NCI-H69 (cell line): Measurements from ENCODE around the gene MBOAT2.
"Not testable (repeated sequence)": the region's sequence is repeated elsewhere in the genome, so short reads cannot be mapped to it uniquely, and the experiment has no call there.

Source experiments
- DNase-seq: peaks from one replicate; lab custom pipeline; 2025; lab: John Stamatoyannopoulos, UW

The MBOAT2 gene, protein sequence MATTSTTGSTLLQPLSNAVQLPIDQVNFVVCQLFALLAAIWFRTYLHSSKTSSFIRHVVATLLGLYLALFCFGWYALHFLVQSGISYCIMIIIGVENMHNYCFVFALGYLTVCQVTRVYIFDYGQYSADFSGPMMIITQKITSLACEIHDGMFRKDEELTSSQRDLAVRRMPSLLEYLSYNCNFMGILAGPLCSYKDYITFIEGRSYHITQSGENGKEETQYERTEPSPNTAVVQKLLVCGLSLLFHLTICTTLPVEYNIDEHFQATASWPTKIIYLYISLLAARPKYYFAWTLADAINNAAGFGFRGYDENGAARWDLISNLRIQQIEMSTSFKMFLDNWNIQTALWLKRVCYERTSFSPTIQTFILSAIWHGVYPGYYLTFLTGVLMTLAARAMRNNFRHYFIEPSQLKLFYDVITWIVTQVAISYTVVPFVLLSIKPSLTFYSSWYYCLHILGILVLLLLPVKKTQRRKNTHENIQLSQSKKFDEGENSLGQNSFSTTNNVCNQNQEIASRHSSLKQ

DNA sequence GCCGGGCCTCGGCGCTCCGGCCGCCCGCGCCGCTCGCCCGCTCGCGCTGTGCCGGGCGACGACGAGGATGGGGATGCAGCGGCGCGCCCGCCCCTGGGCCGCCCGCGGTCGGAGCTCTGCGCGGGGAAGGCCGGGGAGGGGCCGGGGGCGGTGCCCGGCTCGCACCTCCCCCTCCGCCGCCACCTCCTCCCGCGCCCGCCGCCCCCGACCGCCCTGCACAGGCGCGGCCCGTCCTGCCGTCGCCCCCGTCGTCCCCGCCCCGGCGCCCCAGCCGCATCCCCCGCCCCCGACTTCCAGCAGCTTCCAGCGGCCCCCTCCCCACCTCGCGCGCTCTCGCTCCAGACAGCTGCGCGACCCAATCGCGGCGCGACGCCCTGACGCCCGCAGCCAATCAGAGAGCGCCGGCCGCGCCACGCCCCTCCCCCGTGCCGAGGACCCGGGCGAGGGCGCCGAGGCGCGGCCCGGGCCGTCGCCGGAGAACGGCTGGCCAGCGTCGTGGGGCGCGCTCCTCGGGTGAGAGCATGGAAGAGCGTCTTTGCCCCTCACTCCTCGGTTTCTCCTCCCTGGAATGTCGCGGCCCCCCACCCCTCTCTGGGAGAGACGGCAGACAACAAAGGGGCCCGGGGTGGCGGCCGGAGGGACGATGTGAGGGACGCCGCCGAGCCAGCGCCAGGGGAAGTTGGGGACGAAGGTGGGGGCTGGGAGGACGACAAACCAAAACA is at the start of gene MBOAT2:
MBOAT2 (minus strand) TSS at position 69 of the 722 bp plus-strand sequence. CDS start 70 bp downstream, outside the sequence.
- DNase-seq = peak; percentile 95

DNA sequence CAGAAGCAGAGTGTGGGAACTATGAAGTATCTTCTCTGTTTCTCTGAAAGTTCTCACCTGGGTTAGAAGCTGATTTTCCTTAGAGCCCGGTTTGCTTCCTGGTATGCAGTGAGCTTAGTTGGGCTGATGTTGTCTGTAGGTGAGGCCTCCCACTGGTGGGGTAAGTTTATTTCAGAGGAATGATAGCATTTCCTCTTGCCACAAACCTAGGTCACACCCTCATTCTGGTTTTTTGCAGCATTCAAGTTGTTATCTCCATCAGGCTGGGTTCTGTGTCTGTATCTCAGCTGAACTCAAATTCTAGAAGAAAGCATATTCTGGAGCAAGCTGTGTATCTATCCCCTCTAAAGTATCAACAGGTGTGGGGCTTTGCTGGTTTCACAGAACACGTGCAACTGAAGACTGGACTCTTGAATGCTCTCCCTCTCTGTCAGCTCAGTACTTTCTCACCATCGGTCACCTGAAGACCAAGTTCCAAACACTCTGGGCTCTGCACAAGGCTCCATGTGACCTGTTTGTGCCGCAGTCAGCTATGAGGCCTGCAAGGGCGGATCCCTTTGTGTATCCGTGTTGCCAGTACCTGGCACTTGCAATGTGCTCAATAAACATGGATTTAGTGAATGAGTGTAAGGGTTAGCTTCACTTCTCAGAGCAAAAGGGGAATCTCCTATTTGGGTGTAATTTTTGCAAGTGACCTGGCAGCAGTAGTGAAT is 49.5 kb upstream of the MBOAT2 start:
- no peak for DNase-seq

DNA sequence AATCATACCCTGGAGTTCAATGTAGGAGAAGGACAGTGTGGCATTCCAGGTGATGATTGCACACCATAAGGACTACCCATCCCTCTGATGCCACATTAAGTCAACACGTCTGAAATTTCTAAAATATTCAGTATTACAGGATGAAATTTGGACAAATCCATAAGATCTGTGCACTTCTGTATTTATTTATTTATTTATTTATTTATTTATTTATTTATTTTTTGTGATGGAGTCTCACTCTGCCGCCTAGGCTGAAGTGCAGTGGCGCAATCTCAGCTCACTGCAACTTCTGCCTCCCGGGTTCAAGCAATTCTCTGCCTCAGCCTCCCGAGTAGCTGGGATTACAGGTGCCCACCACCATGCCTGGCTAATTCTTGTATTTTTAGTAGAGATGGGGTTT is 48.0 kb upstream of the MBOAT2 start:
- not testable (repeated sequence) for DNase-seq

DNA sequence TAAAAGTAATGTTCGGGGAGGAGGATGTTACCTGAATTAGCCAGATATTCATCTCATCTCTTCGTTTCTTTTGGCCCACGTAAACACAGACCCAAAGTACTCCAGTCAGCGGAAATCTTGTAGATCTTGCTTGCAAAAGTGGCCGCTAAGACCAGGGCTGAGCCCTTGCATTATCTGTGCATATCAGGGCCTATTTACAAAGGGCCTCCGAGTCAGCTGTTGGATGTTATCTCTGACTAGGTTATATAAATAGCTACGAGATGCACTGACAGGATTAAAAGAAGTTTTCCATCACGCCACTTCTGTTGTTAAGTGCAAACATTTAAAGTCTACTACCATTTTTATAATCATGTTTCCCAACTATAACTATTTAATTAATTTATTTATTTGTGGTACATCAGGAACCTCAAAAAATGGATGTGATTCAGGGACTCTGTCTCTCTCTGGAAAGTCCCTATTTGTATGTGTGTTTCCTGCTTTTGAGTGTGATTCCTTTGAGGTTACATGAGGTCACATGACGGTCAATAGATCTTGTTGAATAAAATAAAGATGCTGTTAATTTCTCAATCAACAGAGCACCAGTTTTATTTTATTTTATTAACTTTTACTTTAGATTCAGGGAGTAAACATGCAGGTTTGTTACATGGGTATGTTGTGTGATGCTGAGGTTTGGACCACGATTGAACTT is 46.8 kb upstream of the MBOAT2 start:
- no peak for DNase-seq

DNA sequence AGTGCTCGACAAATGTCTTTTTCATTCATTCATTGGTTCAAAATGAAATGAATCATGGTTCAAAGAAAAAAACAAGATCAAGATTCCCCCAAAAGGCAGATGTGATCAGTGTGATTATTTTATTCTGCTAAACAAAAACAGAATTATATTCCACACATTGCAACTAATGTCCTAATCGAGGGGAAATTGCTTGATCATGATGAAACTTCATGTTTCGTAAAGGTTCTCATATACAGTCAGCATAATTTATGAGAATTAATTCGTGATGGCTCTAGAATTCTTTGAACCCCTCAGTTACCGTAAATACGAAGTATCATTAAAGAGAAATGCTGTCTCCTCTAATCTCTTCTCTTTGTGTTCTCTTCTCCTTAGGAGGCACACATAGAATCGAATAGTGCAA is 42.1 kb upstream of the MBOAT2 start:
- no peak for DNase-seq

DNA sequence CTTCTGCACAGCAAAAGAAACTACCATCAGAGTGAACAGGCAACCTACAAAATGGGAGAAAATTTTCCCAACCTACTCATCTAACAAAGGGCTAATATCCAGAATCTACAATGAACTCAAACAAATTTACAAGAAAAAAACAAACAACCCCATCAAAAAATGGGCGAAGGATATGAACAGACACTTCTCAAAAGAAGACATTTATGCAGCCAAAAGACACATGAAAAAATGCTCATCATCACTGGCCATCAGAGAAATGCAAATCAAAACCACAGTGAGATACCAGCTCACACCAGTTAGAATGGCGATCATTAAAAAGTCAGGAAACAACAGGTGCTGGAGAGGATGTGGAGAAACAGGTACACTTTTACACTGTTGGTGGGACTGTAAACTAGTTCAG is 40.0 kb upstream of the MBOAT2 start:
- DNase-seq = not testable (repeated sequence)

DNA sequence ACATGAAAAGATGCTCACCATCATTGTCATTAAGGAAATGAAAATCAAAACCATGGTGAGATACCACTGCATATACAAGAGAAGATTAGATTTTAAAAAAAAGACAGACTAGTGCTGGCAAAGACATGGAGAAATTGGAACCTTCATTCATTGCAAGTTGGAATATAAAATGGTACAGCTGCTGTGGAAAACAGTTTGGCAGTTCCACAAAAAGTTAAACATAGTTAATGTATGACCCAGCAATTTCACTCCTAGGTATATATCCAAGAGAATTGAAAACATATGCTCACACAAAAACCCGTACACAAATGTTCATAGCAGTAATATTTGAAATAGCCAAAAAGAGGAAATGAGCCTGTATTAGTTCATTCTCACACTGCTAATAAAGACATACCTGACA is 33.7 kb upstream of the MBOAT2 start:
- no peak for DNase-seq

DNA sequence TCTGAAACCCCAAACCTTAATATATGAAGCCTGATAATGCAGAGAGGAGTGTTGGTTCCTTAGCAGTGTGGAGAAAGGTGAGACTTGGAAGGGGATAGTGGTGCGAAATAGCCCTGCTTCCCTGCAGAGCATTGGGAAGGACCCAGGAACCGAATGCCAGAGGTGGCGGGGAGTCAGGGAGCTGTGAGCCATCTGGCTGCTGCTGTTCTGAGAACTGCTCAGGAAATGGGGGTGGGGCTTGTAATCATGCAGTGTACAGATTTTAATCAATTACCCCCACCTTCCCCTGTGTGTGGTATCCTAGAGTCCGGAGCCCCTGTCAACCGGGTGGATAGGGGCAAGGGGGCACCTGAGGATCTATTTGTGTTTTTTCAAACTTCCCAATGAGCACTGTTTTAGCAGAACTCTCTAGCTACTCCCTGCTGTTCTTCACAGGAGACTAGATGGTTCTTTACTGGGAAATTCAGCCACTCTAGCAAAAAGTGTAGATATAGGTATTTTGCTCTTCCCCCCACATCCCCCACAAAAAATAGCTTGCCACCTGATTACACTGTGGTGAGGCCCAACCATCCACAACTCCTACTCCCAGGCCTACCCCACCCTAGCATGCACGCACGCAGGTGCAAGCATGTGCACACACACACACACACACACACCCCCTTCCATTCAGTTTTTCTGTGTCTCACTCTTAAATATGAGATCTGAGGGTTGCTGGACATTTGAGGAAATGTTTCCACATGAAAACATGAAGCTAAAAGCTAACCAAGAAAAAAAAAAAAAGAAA is 30.1 kb upstream of the MBOAT2 start:
- peak; percentile 85 for DNase-seq

DNA sequence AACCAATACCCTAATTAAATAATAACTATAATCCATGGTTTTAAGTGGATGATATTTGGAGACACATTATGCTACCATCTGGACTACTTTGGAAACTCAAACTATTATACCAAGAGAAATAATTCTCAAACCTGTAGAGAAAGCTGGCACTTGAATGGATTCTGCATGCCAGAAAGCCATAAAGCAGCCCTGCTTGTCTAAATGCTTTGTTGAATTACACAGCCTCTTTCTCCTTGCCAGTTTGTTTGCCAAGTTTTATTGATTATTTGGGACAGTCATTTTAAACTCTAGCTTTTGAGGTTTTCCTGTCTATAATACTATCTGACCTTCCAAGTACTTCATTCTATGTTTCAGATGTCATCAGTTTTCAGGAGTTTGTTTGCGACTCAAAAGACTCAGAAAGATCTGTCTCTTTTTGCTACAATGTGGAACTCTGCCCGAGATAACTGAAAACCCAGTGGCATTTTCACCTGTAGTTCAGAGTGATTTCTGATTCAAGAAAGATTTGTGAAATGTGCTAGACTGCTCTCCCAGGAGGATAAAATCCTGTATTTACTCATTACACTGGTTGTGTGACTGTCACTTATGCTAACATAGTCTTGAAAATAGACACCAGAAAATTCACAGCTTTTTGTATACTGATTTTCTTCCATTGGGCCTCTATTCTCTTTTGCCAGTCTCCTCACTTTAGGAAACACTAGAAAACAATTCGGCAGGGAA is 29.2 kb upstream of the MBOAT2 start:
- DNase-seq = peak; percentile 63

DNA sequence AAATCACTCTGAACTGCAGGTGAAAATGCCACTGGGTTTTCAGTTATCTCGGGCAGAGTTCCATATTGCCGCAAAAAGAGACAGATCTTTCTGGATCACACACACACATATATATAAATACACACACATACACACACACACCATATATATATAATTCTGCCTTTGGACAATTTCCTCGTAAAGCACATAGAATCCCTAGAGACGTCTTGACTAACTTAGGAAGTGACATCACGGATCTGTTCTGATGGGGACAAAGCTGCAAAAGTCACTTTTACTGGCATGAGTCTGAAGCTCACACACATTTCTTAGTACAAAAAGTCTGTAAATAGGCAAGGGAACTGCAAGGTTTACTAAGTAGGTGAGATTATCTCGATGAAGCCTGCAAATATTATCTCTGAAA is 28.6 kb upstream of the MBOAT2 start:
- DNase-seq = peak; percentile 57

DNA sequence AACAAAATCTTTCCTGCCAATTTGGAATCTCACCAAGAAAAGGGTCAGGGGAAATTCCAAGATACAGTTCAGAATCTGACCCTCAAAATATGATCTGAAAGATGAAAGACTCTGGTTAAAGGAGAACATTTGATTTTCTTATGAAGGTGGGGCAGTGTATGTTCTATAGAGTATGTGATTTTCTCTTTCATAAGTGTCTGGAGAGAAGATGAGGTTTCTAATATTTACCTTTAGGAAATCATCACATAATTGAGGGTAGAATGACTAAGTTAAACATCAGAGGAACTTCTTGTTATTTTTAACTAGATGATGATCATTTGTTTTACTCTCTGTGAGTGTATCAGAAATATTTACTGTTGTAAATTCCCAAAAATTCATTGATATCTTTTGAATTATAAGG is 27.8 kb upstream of the MBOAT2 start:
- DNase-seq = peak; percentile 42

DNA sequence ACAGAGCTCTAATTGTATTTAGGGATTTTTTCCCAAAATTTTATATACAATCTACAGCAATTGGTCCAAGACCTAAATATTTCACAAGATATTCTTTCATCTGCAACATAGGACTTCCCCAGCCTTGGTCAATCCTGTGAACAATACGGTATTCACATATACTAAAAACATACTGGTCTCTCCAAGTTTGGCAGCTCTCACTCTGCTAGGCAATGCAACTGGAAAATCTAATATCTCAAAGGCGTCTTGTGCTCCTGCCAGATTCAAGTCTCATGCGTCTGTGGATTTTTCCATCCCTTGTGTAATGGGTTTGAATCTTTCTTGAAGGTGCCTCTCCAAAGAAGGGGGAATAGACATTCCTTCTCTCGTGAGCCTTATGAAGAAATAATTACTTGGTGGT is 27.4 kb upstream of the MBOAT2 start:
- DNase-seq = peak; percentile 42

DNA sequence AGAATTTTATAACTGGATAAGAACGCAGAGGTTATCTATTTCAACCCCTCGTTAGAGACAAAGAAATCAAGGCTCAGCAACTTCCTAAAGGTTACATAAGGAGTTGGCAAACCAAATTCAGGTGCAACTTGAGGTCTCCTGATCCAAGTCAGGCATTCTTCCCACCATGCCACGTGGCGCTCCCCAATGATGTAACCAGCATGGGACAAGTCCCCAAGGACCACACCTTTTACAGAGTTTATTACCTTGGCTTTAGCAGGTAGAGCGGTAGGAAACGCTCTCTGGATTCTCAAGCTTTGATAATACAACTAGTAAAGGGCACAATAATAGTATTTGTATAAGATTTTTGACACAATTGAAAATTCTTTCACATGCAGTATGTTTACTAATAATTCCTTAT is 26.7 kb upstream of the MBOAT2 start:
- DNase-seq = peak; percentile 85

DNA sequence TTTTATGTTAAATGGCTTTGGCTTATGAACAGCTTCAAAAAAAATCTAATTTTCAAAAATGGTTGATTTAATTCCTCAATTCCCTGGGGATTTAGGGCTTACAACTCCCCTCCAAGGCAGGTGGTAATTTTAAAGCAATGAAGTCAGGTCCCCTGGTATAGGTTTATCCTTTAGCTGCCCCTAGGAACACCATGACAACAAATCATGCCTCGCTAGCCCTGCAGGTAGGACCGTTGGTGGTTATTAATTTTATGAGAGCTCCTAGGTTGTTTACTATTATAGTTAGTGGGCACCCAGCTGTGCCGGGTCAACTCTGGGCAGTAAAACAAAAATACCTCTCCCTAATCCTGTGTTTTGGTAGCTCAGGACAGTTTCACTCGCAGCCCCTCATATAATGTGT is 26.2 kb upstream of the MBOAT2 start:
- peak; percentile 92 for DNase-seq

DNA sequence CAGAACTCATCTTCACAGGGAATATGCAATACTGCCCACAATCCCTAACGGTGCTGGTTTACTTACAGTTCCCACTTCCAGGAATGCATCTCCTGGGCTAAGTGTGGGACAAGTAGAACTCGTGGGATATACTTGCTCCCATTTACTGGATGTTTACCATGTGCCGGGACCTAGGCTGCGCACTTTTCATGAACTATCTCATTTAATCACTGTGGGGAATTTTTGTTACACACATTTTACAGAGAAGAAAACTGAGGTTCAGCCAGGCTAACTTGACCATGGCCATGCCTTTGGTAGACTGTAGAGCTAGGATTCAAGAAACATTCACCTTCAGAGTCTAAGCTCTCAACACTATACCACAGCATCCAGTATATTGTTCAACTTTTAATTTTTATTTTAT is 24.4 kb upstream of the MBOAT2 start:
- DNase-seq = no peak

DNA sequence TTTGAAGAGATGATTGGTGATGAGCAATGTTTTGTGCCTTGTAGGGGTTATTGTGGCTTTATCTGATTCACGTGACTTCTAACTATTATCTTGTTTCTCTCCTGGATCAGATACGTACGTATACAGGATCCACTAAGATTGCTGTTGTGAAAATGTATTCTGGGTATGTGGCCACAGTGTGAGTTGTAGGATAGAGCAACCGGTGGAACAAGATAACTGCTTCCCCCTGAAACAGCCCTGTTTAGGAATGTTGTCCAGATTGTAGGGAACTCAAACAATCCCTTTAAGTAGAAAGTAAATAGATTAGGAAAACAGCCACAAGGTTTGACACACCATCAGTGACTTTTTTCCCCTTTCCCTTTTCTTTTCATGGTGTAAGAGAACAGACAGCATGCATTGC is 22.3 kb upstream of the MBOAT2 start:
- DNase-seq = no peak

DNA sequence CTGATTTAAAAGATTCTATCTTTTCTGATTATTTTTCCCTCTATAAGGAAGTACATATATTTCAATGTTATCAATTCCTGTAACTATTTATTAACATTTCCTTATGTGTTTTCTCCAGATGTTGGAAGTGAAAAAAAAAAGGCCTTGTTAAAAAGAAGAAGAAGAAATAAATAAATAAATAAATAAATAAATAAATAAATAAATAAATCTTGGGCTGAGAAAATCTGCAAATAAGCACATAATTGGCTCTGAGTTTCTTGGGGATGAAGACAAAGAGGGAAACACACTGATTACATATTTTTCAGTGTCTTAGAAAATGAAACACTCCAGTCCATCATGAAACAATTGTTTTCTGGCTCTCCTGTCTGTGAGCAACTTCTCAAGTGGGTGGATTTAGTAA is 21.1 kb upstream of the MBOAT2 start:
- no peak for DNase-seq

DNA sequence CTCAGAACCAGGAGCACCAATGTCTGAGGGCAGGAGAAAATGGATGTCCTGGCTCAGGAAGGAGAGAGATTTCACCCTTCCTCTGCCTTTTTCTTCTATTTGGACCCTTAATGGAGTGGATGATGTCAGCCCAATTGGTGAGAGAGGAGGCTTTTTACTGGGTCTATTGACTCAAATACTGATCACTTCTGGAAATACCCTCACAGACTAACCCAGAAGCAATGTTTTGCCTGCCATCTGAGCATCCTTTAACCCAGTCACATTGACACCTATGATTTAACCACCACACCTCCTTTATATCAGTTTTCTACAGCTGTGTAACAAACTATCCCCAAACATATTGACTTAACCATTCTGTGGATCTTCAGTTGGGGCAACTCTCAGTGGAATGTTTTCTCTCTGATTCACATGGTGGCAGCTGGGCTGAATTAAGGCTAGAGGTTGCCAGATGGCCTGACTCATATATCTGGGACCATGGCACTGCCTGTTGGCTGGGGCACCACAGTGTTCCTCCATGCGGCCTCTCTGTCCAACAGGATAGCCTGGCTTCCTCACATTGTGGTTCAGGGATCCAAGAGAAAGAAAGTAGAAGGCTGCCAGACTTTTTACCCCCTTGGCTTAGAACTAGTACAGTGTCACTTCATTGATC is 18.2 kb upstream of the MBOAT2 start:
- no peak for DNase-seq

DNA sequence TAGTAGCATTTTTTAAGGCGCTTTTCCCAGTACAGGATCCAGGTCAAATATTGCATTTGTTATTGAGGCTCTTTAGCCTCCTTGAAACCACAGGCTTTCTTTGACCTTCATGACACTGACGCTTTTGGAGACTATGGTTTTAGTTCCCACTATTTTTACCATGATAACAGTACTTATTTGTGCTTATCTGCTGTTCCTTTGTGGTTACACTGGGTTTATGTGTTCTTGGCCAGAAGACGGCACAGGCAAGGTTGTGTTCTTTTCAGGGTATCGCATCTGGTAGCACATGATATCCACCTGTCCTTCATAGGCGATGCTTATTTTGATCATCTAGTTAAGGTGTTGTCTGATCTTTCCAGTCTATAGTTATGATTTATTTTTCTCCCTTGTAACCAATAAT is 16.8 kb upstream of the MBOAT2 start:
- DNase-seq = no peak

DNA sequence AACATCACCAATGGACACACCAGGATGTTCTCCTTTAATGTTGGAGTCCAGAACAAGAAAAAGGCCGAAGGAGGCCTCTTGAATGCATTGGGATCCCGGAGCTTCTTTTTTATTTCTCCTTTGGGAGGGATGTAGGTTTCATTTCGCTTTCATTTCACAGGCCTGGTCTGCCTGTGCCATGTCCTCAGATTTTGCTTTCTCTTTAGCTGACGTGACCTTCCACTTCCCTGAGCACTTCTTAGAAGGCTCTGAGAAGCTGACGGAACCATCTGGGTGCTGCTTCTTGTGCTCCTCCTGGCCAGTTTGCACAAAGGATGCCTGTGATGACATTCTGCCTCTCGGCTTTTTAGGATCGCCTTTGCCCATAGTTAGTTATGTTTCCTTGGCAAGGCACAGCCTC is 15.1 kb upstream of the MBOAT2 start:
- DNase-seq = no peak
